ENCODE results near the gene C10orf67. TPM values are rescaled to one million over a fixed set of nuclear protein-coding genes. Genes with fewer than 3 reads are reported as not detected.
A peak's percentile ranks its signal among the peaks of the same experiment; 100 is the strongest.

Gene C10orf67
- total RNA-seq, 1 experiment from 2014 or later: not detected

DNA sequence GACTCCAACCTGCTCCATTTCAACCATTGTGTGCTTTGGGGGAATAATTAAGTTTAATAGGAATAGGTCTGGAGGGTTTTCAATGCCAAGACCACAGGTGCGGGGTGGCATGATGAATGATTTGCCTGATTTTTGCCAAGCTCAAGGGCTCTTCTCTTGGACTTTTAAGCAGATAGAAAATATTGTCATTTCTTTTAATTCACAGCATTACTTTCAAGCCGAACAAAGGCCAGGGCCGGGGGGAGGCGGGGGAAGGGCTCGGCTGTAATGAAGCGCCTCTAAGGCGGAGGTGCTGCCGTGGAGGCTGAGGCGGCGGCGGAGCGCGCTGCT, 146.0 kb downstream of the C10orf67 start:
- ChIA-PET POLR2A (no interaction called here), CTCF (no interaction called here)
- no peaks in the 10 kb centered on the region for H3K4me1 ChIP-seq (ENCODE audit: control insufficient read depth, insufficient read depth, low read length)
- H3K27me3 ChIP-seq (ENCODE audit: control insufficient read depth, insufficient read depth, low read length): no peaks in the 10 kb centered on the region; the same call in 1 of the 2 replicates
- H3K9me3 ChIP-seq (ENCODE audit: control insufficient read depth, insufficient read depth, low read depth, low read length): no peaks in the 10 kb centered on the region
- H3K36me3 ChIP-seq (ENCODE audit: control insufficient read depth, insufficient read depth, low read length): no peaks in the 10 kb centered on the region
- H3K4me3 ChIP-seq (ENCODE audit: low read depth in 2 of 2, low read length in 2 of 2): peak overlapping the region in 1 of 2 experiments; percentile 31; a peak in 3 of 4 replicates
- in situ Hi-C loops (cut with HindIII; ENCODE audit: low pct_unique_long_range_greater_than_20kb, low sequenced_read_pairs): no loop called here
- intact Hi-C loops (cut with micrococcal nuclease; ENCODE audit: unreplicated experiment): no loop called here
- no peak overlapping the region for H3K27ac ChIP-seq (ENCODE audit: low read length)
- DNase-seq (ENCODE audit: low read depth, low spot score) (no peak), ATAC-seq (no peak)
- no TSS peak for BruUV-seq (replicated peaks)
- TF ChIP-seq SIN3A (IDR thresholded peaks at IDR 0.05; ENCODE audit: borderline replicate concordance, insufficient read depth, low read depth, low read length) (no peak), TCF7L2 (IDR thresholded peaks at IDR 0.05; ENCODE audit: low read depth, low read length) (no peak), POLR2AphosphoS5 (IDR thresholded peaks at IDR 0.05; ENCODE audit: low read depth, low read length) (no peak)
- TF ChIP-seq, protein P1, sequence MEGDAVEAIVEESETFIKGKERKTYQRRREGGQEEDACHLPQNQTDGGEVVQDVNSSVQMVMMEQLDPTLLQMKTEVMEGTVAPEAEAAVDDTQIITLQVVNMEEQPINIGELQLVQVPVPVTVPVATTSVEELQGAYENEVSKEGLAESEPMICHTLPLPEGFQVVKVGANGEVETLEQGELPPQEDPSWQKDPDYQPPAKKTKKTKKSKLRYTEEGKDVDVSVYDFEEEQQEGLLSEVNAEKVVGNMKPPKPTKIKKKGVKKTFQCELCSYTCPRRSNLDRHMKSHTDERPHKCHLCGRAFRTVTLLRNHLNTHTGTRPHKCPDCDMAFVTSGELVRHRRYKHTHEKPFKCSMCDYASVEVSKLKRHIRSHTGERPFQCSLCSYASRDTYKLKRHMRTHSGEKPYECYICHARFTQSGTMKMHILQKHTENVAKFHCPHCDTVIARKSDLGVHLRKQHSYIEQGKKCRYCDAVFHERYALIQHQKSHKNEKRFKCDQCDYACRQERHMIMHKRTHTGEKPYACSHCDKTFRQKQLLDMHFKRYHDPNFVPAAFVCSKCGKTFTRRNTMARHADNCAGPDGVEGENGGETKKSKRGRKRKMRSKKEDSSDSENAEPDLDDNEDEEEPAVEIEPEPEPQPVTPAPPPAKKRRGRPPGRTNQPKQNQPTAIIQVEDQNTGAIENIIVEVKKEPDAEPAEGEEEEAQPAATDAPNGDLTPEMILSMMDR (IDR thresholded peaks at IDR 0.05): no peak
- TF ChIP-seq, protein P2, sequence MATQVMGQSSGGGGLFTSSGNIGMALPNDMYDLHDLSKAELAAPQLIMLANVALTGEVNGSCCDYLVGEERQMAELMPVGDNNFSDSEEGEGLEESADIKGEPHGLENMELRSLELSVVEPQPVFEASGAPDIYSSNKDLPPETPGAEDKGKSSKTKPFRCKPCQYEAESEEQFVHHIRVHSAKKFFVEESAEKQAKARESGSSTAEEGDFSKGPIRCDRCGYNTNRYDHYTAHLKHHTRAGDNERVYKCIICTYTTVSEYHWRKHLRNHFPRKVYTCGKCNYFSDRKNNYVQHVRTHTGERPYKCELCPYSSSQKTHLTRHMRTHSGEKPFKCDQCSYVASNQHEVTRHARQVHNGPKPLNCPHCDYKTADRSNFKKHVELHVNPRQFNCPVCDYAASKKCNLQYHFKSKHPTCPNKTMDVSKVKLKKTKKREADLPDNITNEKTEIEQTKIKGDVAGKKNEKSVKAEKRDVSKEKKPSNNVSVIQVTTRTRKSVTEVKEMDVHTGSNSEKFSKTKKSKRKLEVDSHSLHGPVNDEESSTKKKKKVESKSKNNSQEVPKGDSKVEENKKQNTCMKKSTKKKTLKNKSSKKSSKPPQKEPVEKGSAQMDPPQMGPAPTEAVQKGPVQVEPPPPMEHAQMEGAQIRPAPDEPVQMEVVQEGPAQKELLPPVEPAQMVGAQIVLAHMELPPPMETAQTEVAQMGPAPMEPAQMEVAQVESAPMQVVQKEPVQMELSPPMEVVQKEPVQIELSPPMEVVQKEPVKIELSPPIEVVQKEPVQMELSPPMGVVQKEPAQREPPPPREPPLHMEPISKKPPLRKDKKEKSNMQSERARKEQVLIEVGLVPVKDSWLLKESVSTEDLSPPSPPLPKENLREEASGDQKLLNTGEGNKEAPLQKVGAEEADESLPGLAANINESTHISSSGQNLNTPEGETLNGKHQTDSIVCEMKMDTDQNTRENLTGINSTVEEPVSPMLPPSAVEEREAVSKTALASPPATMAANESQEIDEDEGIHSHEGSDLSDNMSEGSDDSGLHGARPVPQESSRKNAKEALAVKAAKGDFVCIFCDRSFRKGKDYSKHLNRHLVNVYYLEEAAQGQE (IDR thresholded peaks at IDR 0.05; ENCODE audit: insufficient read depth in 1 of 2, low read depth in 2 of 2, low read length in 1 of 2): no peak

DNA sequence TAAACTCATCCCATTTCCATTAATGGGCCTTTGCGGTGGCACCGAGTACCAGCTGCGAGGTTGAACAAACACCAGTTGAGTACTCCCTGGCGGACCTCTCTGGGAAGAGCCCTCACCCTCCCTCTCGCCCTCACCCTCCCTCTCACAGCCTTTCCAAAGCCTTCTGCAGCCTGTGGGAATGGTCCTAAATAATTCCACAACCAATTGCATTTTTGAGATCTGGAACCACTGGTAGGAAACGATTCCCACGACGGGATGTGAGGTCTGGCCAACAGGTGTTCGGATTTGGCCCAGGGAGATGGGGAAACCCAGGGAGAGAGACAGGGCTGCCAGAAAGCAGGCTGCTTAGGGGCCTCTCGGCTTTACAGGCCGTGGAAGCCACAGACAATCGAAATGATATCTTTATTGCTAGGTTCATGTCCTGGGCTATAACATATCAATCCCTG, 147.2 kb downstream of the C10orf67 start:
- no peak overlapping the region for H3K27ac ChIP-seq (ENCODE audit: low read length)
- CTCF ChIA-PET: no interaction called here
- H3K9me3 ChIP-seq (ENCODE audit: control insufficient read depth, insufficient read depth, low read depth, low read length): no peaks in the 10 kb centered on the region
- intact Hi-C loops (cut with micrococcal nuclease; ENCODE audit: unreplicated experiment) (no loop called here), in situ Hi-C loops (cut with HindIII; ENCODE audit: low pct_unique_long_range_greater_than_20kb, low sequenced_read_pairs) (no loop called here)
- POLR2A ChIA-PET: no interaction called here
- H3K27me3 ChIP-seq (ENCODE audit: control insufficient read depth, insufficient read depth, low read length): no peaks in the 10 kb centered on the region; the same call in 1 of the 2 replicates
- no peaks in the 10 kb centered on the region for H3K4me1 ChIP-seq (ENCODE audit: control insufficient read depth, insufficient read depth, low read length)
- H3K4me3 ChIP-seq (ENCODE audit: low read depth in 2 of 2, low read length in 2 of 2): no peak overlapping the region
- TF ChIP-seq, protein P2 (IDR thresholded peaks at IDR 0.05; ENCODE audit: insufficient read depth in 1 of 2, low read depth in 2 of 2, low read length in 1 of 2): no peak
- TF ChIP-seq POLR2AphosphoS5 (IDR thresholded peaks at IDR 0.05; ENCODE audit: low read depth, low read length): no peak
- H3K36me3 ChIP-seq (ENCODE audit: control insufficient read depth, insufficient read depth, low read length): no peaks in the 10 kb centered on the region
- BruUV-seq (replicated peaks): no TSS peak
- ATAC-seq (no peak), DNase-seq (ENCODE audit: low read depth, low spot score) (no peak)

All from Panc1 (cell line).